ENCODE measurements around the gene ZNF692. TPM values are rescaled to one million over a fixed set of nuclear protein-coding genes. Genes with fewer than 3 reads are reported as not detected.

The ZNF692 gene
- 10 to 100 TPM; 21.1 to 35.3 TPM for total RNA-seq

- ATAC-seq (ENCODE audit: insufficient number of reproducible peaks, low FRiP score, low read depth): peak; percentile 72
- peaks cover 11 to 39% of the 10 kb centered on the region in 2 donors for H3K4me1 ChIP-seq (ENCODE audit: control insufficient read depth in 1 of 2, low read depth in 2 of 2)
- peak within 1 kb of the TSS; percentile 82 to 85 for H3K27ac ChIP-seq
- H3K27me3 ChIP-seq (replicated peaks; ENCODE audit: insufficient read depth): no peaks in the 10 kb centered on the region
- H3K36me3 ChIP-seq: no peaks in the 10 kb centered on the region
- no peaks in the 10 kb centered on the region for H3K9me3 ChIP-seq
- peak within 1 kb of the TSS; percentile 77 for H3K4me3 ChIP-seq
- no peak for TF ChIP-seq CTCF (IDR thresholded peaks at IDR 0.05)
- DNase-seq (ENCODE audit: low spot score): peak; percentile 92
These were observed at the start of gene ZNF692 for GRCh38 chr1:248858891-248859889. TSS of gene ZNF692 (minus strand) at chr1:248859085. CDS start at chr1:248858309, 776 bp downstream.

- Histone ChIP-seq H3K4me3 (peak overlapping the region; percentile 89), H3K27ac (peak overlapping the region; percentile 85 to 92), H3K36me3 (no peaks in the 10 kb centered on the region), H3K4me1 (ENCODE audit: control insufficient read depth in 1 of 2, low read depth in 2 of 2) (peaks cover 0 to 17% of the 10 kb centered on the region in 2 donors), H3K27me3 (replicated peaks; ENCODE audit: insufficient read depth) (no peaks in the 10 kb centered on the region), H3K9me3 (no peaks in the 10 kb centered on the region)
- ATAC-seq (ENCODE audit: insufficient number of reproducible peaks, low FRiP score, low read depth): no peak
- TF ChIP-seq CTCF (IDR thresholded peaks at IDR 0.05): no peak
- DNase-seq (ENCODE audit: low spot score): no peak
These were observed 48.1 kb upstream of the ZNF692 start for GRCh38 chr1:248906753-248907661.

GRCh38 chr1:248906009-248906752 lies 47.3 kb upstream of the ZNF692 start, which contains the start of gene PGBD2:
TSS of gene PGBD2 (plus strand) at chr1:248906235. CDS start at chr1:248913863, 7,628 bp downstream.
- H3K4me3 ChIP-seq: peak within 1 kb of the TSS; percentile 89
- no peaks in the 10 kb centered on the region for H3K27me3 ChIP-seq (replicated peaks; ENCODE audit: insufficient read depth)
- peak; percentile 71 for TF ChIP-seq CTCF (IDR thresholded peaks at IDR 0.05)
- H3K4me1 ChIP-seq (ENCODE audit: control insufficient read depth in 1 of 2, low read depth in 2 of 2): peaks cover 0 to 17% of the 10 kb centered on the region in 2 donors
- ATAC-seq (ENCODE audit: insufficient number of reproducible peaks, low FRiP score, low read depth) (peak; percentile 89), DNase-seq (ENCODE audit: low spot score) (peak; percentile 66)
- no peaks in the 10 kb centered on the region for H3K9me3 ChIP-seq
- no peaks in the 10 kb centered on the region for H3K36me3 ChIP-seq
- peak within 1 kb of the TSS; percentile 92 for H3K27ac ChIP-seq

- no peak for TF ChIP-seq CTCF (IDR thresholded peaks at IDR 0.05)
- ATAC-seq (ENCODE audit: insufficient number of reproducible peaks, low FRiP score, low read depth) (no peak), DNase-seq (ENCODE audit: low spot score) (no peak)
- H3K36me3 ChIP-seq: no peaks in the 10 kb centered on the region
- peaks cover 0 to 17% of the 10 kb centered on the region in 2 donors for H3K4me1 ChIP-seq (ENCODE audit: control insufficient read depth in 1 of 2, low read depth in 2 of 2)
- H3K4me3 ChIP-seq: peak overlapping the region; percentile 89
- no peaks in the 10 kb centered on the region for H3K9me3 ChIP-seq
- no peaks in the 10 kb centered on the region for H3K27me3 ChIP-seq (replicated peaks; ENCODE audit: insufficient read depth)
- H3K27ac ChIP-seq: peak overlapping the region; percentile 88 to 92
These were observed 46.8 kb upstream of the ZNF692 start for GRCh38 chr1:248905662-248906008.
